ENCODE results near the gene ARL5C. TPM values are rescaled to one million over a fixed set of nuclear protein-coding genes. Genes with fewer than 3 reads are reported as not detected.
"Not testable (repeated sequence)": the region's sequence is repeated elsewhere in the genome, so short reads cannot be mapped to it uniquely, and the experiment has no call there.

Gene ARL5C
- total RNA-seq, 1 donor from 2014 or later = not detected

- peak; percentile 73 for ATAC-seq (ENCODE audit: poor library complexity)
- intact Hi-C loops (cut with DNase I) = no loop called here
- peak; percentile 42 for DNase-seq
Observed at GRCh38 chr17:39123627-39124026, 42.3 kb downstream of the ARL5C start.

DNA sequence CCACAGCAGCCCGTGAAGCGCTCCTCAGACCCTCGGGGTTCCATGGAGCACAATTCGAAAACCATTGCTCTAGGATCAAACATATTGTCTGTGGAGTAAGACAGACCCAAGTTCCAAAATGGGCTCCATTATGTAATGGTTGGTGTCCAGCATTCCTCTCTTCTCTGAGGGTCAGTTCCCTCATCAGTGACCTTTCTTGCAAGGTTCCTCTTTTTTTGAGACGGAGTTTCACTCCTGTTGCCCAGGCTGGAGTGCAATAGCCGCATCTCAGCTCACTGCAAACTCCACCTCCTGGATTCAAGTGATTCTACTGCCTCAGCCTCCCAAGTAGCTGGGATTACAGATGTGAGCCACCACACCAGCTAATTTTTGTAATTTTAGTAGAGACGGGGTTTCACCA, 43.0 kb downstream of the ARL5C start:
- DNase-seq (peak; percentile 17), ATAC-seq (ENCODE audit: poor library complexity) (no peak)
- intact Hi-C loops (cut with DNase I) = no loop called here

GRCh38 chr17:39121919-39122318, 44.0 kb downstream of the ARL5C start:
- peak; percentile 1 for DNase-seq
- intact Hi-C loops (cut with DNase I); ATAC-seq (ENCODE audit: poor library complexity): not testable (repeated sequence)

GRCh38 chr17:39118674-39119419, 47.1 kb downstream of the ARL5C start:
- ATAC-seq (ENCODE audit: poor library complexity) (peak; percentile 61), DNase-seq (peak; percentile 40)
- intact Hi-C loops (cut with DNase I) = no loop called here

DNA sequence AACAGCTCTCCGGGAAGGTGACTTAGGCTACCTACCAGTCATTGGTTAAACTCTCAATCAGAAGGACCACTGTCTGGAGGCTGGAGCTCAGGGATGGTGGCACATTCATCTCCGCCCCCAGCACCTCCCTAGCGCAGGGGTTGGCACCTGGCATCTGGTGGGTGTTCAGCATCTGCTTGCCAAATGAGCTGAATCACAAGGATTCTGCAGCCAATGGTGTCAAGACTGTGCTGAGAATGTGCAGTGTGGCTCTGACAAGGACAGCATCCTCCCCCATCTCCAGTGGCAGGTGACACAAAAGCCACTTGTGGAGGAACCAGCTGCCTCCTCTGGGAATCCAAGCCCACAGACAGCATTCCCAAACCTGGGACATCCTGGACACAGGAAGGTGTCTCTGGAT, 49.7 kb downstream of the ARL5C start:
- intact Hi-C loops (cut with DNase I) = no loop called here
- ATAC-seq (ENCODE audit: poor library complexity) (no peak), DNase-seq (no peak)

DNA sequence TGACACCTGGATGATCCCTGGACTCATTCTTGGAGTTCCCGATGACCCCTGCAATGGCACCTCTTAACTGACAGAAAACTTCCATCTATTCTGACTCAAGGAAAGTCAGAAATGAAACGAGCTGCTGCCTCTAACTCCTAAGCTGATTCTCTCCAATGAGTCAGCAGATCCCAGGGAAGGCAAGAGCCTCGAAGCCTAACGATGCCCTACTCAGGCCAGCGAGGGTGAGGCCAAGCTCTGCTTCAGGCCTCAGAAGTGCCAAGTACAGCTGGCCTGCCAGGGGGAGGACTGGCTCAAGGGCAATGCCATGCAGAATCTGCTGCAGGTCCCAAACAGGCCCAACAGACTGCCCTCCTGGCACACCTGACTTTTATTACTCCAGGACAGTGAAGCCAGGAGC, 50.8 kb downstream of the ARL5C start:
- intact Hi-C loops (cut with DNase I) = no loop called here
- no peak for DNase-seq
- ATAC-seq (ENCODE audit: poor library complexity) = no peak

- intact Hi-C loops (cut with DNase I) = no loop called here
- no peak for ATAC-seq (ENCODE audit: poor library complexity)
- no peak for DNase-seq
Observed at GRCh38 chr17:39114723-39115122, 51.2 kb downstream of the ARL5C start.

- no peak for DNase-seq
- ATAC-seq (ENCODE audit: poor library complexity) = no peak
- intact Hi-C loops (cut with DNase I) = no loop called here
Observed at GRCh38 chr17:39113871-39114270, 52.1 kb downstream of the ARL5C start.

DNA sequence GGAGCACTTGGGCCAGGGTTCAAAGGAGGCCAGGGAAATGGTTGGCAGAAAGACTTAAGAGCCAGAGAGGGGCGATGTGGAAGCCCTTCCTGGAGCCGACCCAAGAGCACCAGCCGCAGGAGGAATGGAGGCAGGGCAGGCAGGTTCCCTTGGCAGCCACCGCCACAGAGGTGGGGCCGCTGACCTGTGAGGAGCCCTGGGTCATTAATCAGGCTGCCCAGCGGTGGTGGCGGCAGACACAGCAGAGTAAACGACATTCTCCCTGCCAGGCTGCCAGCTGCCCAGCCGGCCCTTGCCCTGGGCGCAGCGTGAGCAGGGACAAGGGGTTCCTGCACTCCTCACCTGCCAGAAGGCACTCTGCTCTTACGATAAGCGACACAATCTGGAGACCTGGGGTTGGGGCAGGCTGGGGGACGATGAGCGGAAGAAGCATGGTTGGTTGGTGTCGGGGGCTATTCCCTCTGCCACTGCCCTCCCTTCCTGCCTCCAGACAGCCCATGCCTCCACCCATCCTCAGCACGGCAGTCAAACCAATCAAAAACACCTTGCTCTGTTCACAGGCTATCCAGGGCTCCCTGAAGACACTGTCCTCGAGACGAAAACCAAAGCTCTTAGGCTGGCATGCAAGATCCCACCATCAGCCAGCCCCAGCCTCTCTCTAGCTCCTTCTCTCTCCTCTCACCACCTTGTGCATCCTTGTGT, 55.4 kb downstream of the ARL5C start:
- DNase-seq (no peak), ATAC-seq (ENCODE audit: poor library complexity) (no peak)
- intact Hi-C loops (cut with DNase I) = no loop called here

GRCh38 chr17:39108461-39109375, 57.2 kb downstream of the ARL5C start:
- DNase-seq = no peak
- intact Hi-C loops (cut with DNase I) = no loop called here
- no peak for ATAC-seq (ENCODE audit: poor library complexity)

DNA sequence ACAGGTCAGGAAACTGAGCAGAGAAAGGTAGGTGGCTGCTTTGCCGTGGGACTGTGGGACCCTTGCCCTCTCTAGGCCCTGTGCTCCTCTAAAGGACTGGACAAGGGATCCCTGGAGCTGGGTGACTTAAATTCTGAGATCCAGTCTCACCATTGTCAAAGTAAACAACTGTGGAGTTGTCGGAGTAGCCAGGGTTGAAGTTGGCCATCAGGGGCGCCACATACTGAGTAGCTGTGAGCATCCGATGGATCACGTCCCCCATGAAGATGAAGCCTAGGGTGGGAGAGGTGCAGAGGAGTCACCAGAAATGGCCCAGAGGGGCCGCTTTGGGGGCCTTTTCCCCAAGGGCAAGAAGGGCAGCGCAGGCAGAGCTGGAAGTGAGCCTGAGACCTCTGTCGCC, 58.0 kb downstream of the ARL5C start:
- DNase-seq (no peak), ATAC-seq (ENCODE audit: poor library complexity) (no peak)
- intact Hi-C loops (cut with DNase I) = no loop called here

- no peak for DNase-seq
- ATAC-seq (ENCODE audit: poor library complexity) = no peak
- intact Hi-C loops (cut with DNase I) = no loop called here
Observed at GRCh38 chr17:39107155-39107554, 58.8 kb downstream of the ARL5C start.

Other genes starting within 250 kb of the ARL5C start
- not detected for gene FBXO47, start 198.8 kb downstream of the ARL5C start, total RNA-seq
- 14.1 TPM for gene PLXDC1, start 14.5 kb downstream of the ARL5C start, total RNA-seq
- gene CACNB1, start 31.5 kb upstream of the ARL5C start, total RNA-seq = 4.6 TPM
- gene RPL19, start 34.1 kb upstream of the ARL5C start, total RNA-seq = 934 TPM
- 1.4 TPM for gene STAC2, start 59.8 kb upstream of the ARL5C start, total RNA-seq
- gene FBXL20, start 235.5 kb upstream of the ARL5C start, total RNA-seq = 12.1 TPM